Peyer's patch (tissue), 4 donors: ENCODE measurements around the gene GPC6. TPM values are rescaled to one million over a fixed set of nuclear protein-coding genes. Genes with fewer than 3 reads are reported as not detected.
"Not testable (repeated sequence)": the region's sequence is repeated elsewhere in the genome, so short reads cannot be mapped to it uniquely, and the experiment has no call there.

Source experiments
- DNase-seq, 3 donors: peaks; one replicate each; pipeline ENCODE4 v3.0.0-alpha.2; 2017 to 2019
- H3K27ac ChIP-seq, 4 donors: fragments of 200-600 bp; sonication (generic); one replicate each; pipeline ENCODE4 v1.5.1; 2016 to 2019
- H3K27me3 ChIP-seq, 2 donors: fragments of 200-600 bp; sonication (generic); one replicate each; pipeline ENCODE4 v1.5.1; 2019
- H3K36me3 ChIP-seq, 3 donors: fragments of 200-600 bp; sonication (generic); one replicate each; pipeline ENCODE4 v1.5.1; 2016 to 2019
- H3K4me1 ChIP-seq, 4 donors: fragments of 200-600 bp; sonication (generic); one replicate each; pipeline ENCODE4 v1.5.1; 2016 to 2019
- H3K4me3 ChIP-seq, 4 donors: fragments of 200-600 bp; sonication (generic); 1 replicate in 3 of 4; 2 replicates in 1 of 4; pipeline ENCODE4 v1.5.1; 2016 to 2019; ENCODE audit warnings: mild to moderate bottlenecking in 1 of 4
- H3K9me3 ChIP-seq, 4 donors: fragments of 200-600 bp; sonication (generic); one replicate each; pipeline ENCODE4 v1.5.1; 2016 to 2019; ENCODE audit warnings: mild to moderate bottlenecking in 1 of 4
- POLR2A ChIP-seq, 2 donors: fragments of 450-650 bp; IDR thresholded peaks; one replicate each; pipeline ENCODE4 v1.5.1; 2017; ENCODE audit warnings: antibody characterized with exemption in 2 of 2, mild to moderate bottlenecking in 2 of 2, moderate library complexity in 2 of 2
- total RNA-seq, 4 donors: library from RNA; depleted of rRNA; stranded (reverse); fragments of >200 nt; gene quantifications; one replicate each; pipeline ENCODE4 v1.1.0, GENCODE V29; 2016
- TF ChIP-seq, protein P1 (sequence below), 6 experiments: fragments of 450-650 bp in 4 of 6; fragments of 200-600 bp in 2 of 6; sonication (generic) in 1 of 6; IDR thresholded peaks; one replicate each; pipeline ENCODE4 v1.5.1; 2017 to 2019; ENCODE audit warnings: antibody characterized with exemption in 6 of 6, mild to moderate bottlenecking in 3 of 6, moderate library complexity in 1 of 6

Gene GPC6
- total RNA-seq, 4 donors from 2014 or later, result 1.6 to 13.2 (median 2.6) TPM

DNA sequence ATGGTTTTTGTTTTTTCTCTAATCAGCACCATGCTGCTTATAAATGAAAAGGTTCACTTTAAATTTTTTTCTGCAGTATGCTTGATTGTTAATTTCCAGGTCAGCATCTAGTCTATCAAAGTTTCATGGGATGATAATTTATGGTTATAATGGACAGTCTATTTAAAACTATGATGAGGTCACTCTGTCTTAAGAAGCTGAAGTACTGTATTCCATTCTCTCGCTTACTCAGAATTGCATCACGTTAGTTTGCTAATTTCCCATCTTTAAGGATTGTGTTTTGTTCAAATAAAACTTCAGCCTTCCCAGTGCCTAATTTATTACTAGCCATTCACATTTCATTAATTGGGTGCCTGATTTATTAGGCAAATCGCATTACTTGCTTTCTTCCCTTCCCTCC lies 94.3 kb downstream of the GPC6 start:
- TF ChIP-seq, protein P1, sequence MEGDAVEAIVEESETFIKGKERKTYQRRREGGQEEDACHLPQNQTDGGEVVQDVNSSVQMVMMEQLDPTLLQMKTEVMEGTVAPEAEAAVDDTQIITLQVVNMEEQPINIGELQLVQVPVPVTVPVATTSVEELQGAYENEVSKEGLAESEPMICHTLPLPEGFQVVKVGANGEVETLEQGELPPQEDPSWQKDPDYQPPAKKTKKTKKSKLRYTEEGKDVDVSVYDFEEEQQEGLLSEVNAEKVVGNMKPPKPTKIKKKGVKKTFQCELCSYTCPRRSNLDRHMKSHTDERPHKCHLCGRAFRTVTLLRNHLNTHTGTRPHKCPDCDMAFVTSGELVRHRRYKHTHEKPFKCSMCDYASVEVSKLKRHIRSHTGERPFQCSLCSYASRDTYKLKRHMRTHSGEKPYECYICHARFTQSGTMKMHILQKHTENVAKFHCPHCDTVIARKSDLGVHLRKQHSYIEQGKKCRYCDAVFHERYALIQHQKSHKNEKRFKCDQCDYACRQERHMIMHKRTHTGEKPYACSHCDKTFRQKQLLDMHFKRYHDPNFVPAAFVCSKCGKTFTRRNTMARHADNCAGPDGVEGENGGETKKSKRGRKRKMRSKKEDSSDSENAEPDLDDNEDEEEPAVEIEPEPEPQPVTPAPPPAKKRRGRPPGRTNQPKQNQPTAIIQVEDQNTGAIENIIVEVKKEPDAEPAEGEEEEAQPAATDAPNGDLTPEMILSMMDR (IDR thresholded peaks at IDR 0.05), result no peak
- no peak for TF ChIP-seq POLR2A (IDR thresholded peaks at IDR 0.05)
- H3K27ac ChIP-seq, result no peak overlapping the region

DNA sequence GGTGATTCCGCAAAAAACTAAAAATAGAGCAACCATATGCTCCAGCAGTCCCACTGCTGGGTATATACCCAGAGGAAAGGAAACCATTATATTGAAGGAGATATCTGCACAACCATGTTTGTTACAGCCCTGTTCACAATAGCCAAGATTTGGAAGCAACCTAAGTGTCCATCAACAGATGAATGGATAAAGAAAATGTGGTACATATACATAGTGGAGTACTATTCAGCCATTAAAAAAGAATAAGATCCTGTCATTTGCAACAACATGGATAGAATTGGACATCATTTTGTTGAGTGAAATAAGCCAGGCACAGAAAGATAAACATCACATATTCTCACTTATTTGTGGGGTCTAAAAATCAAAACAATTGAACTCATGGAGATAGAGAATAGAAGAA lies 97.3 kb downstream of the GPC6 start:
- H3K4me3 ChIP-seq, H3K4me1 ChIP-seq, H3K9me3 ChIP-seq, DNase-seq, H3K27ac ChIP-seq, H3K36me3 ChIP-seq, H3K27me3 ChIP-seq: not testable (repeated sequence)

More for the DNA sequence above, 94.3 kb downstream of the GPC6 start:
- Histone ChIP-seq H3K4me3 (no peak overlapping the region), H3K27me3 (no peaks in the 10 kb centered on the region), H3K9me3 (no peaks in the 10 kb centered on the region), H3K36me3 (no peaks in the 10 kb centered on the region), H3K4me1 (no peaks in the 10 kb centered on the region)
- no peak for DNase-seq

DNA sequence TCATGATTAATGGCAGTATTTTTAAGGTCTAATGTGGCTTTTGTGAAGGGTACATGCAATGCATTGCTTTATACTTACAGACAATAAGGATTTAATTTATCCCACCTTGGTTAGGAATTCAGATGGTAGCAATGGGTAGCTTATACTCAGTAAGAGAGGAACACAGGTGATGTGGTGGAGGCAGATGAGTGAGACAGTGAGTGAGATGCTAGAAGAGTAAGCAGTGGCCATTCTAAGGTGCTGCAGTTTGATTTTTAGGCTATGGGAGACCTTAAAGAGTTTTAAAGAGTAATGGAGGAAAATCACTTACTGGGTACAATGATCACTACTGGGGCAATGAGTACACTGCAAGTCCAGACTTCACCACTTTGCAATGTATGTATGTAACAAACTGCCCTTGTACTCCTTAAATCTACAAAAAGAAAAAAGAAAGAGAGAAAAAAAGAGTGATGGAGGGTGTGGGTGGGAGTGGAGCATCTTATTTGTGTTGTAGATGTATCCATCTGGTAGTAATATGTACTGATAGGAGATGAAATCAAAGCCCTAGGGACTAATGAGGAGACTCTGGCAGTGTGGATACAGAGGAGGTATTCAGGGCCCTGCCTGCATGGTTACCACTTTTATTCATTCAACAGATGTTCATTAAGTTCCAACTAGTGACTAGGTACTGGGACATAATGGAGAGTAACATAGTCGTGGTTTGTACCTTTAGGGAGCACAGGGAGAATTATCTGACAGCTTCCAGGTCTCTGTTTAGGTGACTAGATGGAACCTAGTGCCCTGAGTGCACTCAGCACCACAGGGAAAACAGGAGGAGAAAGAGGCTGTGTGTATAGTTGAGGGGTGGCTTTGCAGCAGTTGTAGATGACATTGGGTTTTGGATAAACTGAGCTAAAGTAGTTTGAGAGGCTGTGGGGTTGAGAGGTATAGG lies 99.0 kb downstream of the GPC6 start:
- DNase-seq, result no peak
- TF ChIP-seq POLR2A (IDR thresholded peaks at IDR 0.05), result no peak
- TF ChIP-seq, protein P1 (IDR thresholded peaks at IDR 0.05), result no peak
- H3K27ac ChIP-seq, result no peak overlapping the region

DNA sequence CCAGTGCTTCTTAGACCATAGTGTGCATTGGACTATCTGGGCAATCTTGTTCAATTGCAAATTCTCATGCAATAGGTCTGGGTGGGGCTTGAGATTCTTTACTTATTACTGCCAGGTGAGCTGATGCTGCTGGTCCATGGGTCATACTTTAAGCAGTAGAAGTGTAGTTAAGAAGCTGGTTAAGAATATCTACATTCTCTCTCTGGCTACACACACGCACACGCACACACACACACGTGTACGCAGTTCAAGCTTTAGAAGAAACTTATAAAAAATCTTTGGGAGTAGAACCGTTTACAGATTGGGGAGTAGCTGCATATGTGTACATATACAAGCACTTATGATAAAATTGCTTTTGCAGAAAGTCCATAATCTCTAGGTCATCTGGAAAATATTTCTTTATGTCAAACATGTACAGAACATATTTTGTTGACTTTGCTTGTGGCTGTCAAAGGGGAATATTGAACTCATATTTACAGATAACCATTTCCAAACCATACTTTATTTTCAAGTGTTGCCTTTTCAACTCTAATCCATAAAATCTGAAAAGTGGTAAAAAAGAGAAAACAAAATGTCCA lies 99.7 kb downstream of the GPC6 start:
- DNase-seq, result no peak
- H3K27ac ChIP-seq, result no peak overlapping the region
- TF ChIP-seq, protein P1 (IDR thresholded peaks at IDR 0.05), result no peak
- no peak for TF ChIP-seq POLR2A (IDR thresholded peaks at IDR 0.05)

More for the DNA sequence above, 99.0 kb downstream of the GPC6 start:
- H3K36me3 ChIP-seq, result no peaks in the 10 kb centered on the region
- no peaks in the 10 kb centered on the region for H3K9me3 ChIP-seq
- H3K27me3 ChIP-seq, result no peaks in the 10 kb centered on the region
- no peak overlapping the region for H3K4me3 ChIP-seq
- H3K4me1 ChIP-seq, result no peaks in the 10 kb centered on the region

DNA sequence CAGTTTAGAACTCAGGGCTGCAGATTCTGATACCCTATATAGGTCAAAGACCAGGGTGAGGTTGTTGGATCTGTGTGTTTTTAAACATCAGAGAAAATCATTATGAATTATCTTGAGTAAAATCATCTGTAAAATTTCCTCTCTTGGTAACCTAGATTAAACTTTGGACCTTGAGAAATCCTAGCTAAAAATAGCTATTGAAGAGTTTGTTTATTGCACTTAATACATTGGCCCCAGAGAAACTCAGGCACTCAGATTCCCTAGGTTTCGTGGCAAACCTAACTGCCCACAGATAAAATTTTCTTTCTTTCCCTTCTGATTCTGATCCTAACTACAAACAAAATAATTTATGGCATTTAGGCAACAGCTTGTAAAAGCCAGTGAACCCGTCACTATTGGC lies 102.3 kb downstream of the GPC6 start:
- Histone ChIP-seq H3K4me1 (no peaks in the 10 kb centered on the region), H3K36me3 (no peaks in the 10 kb centered on the region), H3K27ac (no peak overlapping the region), H3K27me3 (no peaks in the 10 kb centered on the region), H3K4me3 (no peak overlapping the region), H3K9me3 (no peaks in the 10 kb centered on the region)
- no peak for TF ChIP-seq POLR2A (IDR thresholded peaks at IDR 0.05)
- TF ChIP-seq, protein P1 (IDR thresholded peaks at IDR 0.05), result no peak
- DNase-seq, result no peak

More for the DNA sequence above, 99.7 kb downstream of the GPC6 start:
- Histone ChIP-seq H3K9me3 (no peaks in the 10 kb centered on the region), H3K36me3 (no peaks in the 10 kb centered on the region), H3K4me3 (no peak overlapping the region), H3K4me1 (no peaks in the 10 kb centered on the region), H3K27me3 (no peaks in the 10 kb centered on the region)

DNA sequence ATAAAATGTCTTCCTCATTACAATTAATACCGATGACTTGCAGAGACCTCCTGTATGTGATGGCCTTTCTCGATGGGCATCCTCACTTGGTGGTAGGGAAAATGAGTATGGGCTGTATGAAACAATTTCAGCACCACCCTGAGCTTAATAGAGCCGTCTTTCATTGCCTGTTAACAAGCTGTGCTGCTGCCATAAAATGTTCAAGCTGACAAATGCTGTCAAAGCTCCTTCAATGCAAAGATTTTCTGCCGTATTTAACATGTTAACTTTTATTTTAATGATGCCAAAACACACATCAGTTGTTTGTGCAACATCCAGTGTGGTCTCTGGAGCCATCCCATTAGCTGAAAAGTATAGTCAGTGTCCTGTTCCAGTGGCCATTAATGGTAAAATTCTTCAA lies 110.1 kb downstream of the GPC6 start:
- H3K4me3 ChIP-seq, result no peak overlapping the region
- H3K36me3 ChIP-seq, result no peaks in the 10 kb centered on the region
- no peak overlapping the region for H3K27ac ChIP-seq
- TF ChIP-seq, protein P1 (IDR thresholded peaks at IDR 0.05), result no peak
- TF ChIP-seq POLR2A (IDR thresholded peaks at IDR 0.05), result no peak
- no peaks in the 10 kb centered on the region for H3K9me3 ChIP-seq
- DNase-seq, result no peak
- no peaks in the 10 kb centered on the region for H3K27me3 ChIP-seq
- H3K4me1 ChIP-seq, result no peaks in the 10 kb centered on the region
